Measurements from ENCODE around the gene ZNF529.

DNA sequence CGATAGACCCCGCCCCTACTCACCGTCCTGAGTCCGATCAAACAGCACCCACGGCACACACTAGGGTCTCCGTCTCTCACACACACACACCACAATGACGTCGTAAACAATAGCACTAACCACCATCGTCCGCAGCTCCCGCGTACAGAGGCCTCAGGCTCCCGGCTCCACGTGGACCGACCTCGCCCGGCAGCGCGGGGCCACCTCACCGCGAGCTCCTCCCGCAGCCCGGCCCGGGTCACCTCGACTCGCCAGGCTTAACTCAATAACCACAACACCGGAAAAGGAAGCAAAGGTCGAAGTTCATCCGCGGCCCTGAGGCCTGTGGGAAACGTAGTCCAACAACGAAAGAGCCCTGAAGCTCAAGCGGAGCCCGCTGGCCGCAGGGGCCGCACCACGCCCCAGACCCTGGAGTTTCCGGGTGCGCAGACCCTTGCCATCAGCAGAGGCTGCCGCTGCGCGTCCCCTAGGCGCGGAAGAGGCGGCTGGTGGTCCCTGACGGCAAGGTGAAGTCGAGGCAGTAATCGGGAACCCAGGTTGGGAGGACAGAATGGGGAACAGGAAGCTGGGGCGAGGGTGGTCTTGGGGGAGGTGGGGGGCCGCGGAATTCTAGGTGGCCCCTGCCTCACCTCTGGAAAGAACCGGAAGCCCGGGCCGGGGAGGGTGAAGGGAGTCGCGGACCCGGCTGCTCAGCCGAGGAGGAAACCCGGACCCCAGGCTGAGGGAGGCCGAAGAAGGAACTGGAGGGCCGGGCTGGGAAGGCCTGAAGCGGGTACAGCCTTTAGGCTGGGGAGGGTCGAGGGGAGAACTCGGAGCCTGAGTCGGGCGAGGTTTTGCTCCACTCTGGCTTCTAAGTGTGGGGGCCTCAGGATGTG lies at the start of gene ZNF529:
- TF ChIP-seq CTCF (IDR thresholded peaks at IDR 0.05) (peak in 1 of 6 experiments; percentile 9), POLR2A (IDR thresholded peaks at IDR 0.05) (peak in 1 of 2 donors; percentile 85)
